Ammon's horn (tissue), 1 donor: Measurements from ENCODE around the gene SOX8.
"Not testable (repeated sequence)": the region's sequence is repeated elsewhere in the genome, so short reads cannot be mapped to it uniquely, and the experiment has no call there.

Experiments used
- DNase-seq: peaks from one replicate; pipeline ENCODE4 v3.0.0-alpha.2; 2016; ENCODE audit warnings: low spot score

SOX8 gene

DNA sequence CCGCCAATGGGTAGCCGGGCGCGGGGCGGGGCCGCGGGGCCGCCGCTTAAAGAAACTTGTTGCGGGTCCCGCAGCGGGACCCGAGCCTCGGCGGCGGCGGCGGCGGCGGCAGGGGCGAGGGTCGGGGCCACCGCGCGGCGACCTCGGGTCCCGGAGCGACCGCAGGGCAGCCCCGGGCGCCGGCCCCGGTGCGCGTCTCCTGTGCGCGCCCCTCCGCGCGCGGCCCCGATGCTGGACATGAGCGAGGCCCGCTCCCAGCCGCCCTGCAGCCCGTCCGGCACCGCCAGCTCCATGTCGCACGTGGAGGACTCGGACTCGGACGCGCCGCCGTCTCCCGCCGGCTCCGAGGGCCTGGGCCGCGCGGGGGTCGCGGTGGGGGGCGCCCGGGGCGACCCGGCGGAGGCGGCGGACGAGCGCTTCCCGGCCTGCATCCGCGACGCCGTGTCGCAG is at the start of gene SOX8:
TSS of gene SOX8 (plus strand) at position 76 of the 450 bp plus-strand sequence. CDS start at position 229, 153 bp downstream.
- no peak for DNase-seq

- DNase-seq, result no peak
Measured at GRCh38 chr16:932831-933330, 48.7 kb upstream of the SOX8 start.

DNA sequence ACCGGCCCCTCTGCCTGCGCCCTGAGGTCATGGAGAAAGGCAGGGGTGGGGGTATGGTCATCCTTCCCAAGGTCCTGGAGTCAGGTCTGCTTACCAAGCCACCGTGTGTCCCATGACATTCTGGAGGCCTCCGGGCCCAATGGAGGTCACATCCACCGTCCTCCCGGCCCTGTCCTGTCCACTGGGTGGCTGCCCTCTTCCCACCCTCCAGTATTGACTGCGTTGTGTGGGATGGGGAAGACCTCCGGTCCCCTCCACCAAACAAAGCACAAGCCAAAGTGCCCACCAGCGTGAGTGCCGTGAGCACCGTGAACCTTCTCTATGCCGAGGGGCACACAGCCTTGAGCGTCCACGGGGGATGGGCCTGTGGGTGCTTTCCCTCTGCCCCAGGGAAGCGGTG is 48.0 kb upstream of the SOX8 start:
- no peak for DNase-seq

DNA sequence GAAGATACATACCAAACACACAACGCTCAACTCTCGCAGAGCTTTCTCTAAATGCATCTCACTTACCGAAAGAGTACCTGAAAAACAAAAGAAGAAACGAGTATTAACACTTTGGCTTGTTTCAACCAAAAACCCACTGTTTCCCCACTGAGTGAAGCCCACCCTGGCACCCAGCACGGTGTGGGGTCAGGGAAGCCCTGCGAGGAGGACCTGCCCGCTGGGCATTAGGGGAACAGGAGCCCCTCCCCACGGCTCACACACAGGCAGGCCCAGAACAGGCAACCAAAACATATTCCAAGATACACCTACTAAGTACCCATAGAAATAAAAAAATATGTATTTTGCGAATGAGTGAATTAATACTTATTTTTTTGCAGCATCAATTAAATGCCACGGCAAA is 47.4 kb upstream of the SOX8 start:
- no peak for DNase-seq

- no peak for DNase-seq
Measured at GRCh38 chr16:935684-936083, 45.9 kb upstream of the SOX8 start.

DNA sequence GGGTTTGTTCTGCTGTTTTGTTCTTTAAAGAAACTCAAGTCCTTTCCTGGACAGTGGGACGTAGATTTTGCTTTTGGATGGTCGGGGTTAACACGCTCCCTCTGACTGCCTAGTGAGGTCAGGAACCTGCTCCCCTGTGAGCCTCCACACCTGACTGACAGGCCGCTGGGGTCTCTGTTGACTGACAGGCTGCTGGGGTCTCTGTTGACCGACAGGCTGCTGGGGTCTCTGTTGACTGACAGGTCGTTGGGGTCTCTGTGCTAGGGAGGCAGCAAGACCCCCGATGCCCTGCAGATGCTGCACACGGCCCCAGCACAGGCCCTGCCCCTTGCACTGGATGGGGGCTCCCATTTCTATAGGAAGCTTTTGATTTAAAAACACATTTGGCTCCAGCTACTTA is 44.3 kb upstream of the SOX8 start:
- DNase-seq, result no peak

- DNase-seq, result no peak
Measured at GRCh38 chr16:937723-938122, 43.8 kb upstream of the SOX8 start.

GRCh38 chr16:938136-938535 is 43.4 kb upstream of the SOX8 start:
- DNase-seq, result no peak

- no peak for DNase-seq
Measured at GRCh38 chr16:938752-939151, 42.8 kb upstream of the SOX8 start.

DNA sequence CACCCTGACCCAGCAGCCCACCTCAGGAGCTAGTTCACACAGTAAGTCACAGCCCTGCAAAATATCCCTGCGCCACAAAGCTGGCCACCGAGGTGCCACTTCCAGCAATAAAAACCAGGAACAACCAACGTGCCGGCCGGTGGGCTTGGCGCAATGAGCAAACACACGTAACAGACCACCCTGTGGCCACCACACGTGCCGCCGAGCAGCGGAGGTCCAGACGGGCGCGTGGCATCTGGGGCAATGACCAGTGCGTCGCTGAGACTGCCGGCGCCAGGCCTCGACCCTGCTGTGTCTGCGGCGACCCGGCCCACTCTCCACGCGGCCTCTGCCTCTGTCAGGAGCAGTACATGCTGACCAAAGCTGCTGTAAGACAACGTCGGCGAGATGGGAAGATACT is 42.3 kb upstream of the SOX8 start:
- no peak for DNase-seq

DNA sequence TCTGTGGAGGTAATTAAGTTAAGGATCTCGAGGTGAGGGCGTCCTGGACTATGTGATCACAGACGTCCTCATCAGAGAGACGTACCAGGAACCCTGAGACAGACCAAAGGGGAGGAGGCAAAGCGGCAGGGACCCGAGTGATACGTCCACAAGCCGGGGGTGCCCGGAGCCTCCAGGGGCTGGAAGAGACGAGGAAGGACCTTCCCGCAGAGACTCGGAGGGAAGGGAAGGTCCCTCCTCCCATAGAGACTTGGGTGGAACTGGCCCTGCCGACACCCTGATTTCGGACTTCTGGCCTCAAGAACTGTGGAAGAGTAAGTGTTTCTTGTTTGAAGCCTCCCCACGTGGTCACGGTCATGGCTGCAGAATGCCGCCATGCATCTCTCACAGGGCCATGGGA is 41.6 kb upstream of the SOX8 start:
- no peak for DNase-seq

- DNase-seq, result no peak
Measured at GRCh38 chr16:942436-943060, 39.0 kb upstream of the SOX8 start.

DNA sequence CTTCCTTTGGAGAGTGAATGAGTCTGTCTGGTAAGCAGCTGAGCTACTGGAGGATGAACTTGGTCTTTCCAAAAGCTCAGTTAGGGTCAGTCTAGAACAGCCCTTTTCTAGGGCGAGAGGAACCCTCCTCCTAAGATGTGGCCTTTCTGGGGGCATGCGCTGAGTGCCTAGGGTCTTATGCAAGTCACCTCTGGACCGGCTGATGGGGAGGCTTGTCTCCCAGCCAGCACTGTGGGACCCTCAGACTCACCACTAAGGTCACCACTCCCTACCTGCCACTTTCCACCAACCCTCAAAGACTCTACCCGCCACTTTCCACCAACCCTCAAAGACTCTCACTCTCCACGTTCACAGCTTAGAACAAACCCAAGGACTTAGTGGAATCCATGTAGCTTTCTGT is 37.6 kb upstream of the SOX8 start:
- no peak for DNase-seq

DNA sequence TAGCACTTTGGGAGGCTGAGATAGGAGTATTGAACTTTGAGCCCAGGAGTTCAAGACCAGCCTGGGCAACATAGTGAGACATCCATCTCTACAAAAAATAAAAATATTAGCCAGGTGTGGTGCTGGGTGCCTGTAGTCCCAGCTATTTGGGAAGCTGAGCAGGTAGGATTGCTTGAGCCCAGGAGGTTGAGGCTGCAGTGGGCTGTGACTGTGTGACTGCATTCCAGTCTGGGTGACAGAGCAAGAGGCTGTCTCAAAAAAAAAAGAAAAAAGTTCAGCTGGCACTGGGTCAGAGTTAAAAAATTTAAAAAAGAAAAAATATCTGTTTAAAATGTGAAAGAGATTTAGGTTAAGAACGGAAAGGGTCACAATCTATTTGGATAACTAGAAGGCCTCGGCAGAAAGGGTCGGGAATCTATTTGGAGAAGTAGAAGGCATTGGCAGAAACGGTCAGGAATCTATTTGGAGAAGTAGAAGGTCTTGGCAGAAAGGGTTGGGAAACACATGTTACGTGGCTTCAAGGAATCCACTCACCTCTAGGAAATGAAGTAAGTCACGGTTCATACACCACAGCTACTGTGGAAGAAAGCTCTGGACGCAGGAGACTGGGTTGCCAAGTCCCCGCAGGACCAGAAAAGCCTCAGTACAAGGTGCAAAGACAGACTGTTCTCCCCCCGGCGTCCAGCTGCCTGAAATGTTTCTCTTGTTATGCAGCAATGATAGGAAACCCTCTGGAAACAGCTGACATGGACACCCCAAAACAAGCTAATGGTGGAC is 36.1 kb upstream of the SOX8 start:
- no peak for DNase-seq

DNA sequence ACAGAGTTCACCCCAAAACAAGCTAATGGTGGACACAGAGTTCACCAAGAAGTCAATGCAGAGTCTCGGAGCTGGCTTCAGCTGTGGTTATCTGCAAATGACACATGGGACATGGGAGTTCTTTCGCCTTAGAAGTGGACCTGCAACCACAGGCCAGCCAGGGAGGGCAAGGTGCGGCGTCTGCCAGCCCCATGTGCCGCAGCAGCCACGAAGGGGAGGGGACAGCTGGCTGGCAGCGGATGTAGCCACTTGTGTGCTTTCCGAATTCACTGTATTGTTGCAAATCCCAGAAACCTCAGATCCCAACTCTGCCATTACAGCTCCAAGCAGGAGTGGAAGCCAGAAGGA is 35.5 kb upstream of the SOX8 start:
- DNase-seq, result no peak

GRCh38 chr16:947255-947921 is 34.2 kb upstream of the SOX8 start:
- peak; percentile 28 for DNase-seq

DNA sequence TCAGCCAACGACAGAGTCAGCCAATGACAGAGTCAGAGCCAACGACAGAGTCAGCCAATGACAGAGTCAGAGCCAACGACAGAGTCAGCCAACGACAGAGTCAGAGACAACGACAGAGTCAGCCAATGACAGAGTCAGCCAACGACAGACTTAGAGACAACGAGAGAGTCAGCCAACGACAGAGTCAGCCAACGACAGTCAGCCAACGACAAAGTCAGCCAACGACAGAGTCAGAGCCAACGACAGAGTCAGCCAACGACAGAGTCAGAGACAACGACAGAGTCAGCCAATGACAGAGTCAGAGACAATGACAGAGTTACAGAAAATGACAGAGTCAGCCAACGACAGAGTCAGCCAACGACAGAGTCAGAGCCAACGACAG is 33.7 kb upstream of the SOX8 start:
- not testable (repeated sequence) for DNase-seq

DNA sequence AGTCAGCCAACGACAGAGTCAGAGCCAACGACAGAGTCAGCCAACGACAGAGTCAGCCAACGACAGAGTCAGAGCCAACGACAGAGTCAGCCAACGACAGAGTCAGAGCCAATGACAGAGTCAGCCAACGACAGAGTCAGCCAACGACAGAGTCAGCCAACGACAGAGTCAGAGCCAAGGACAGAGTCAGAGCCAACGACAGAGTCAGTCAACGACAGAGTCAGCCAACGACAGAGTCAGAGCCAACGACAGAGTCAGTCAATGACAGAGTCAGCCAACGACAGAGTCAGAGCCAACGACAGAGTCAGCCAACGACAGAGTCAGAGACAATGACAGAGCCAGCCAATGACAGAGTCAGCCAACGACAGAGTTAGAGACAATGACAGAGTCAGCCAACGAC is 32.8 kb upstream of the SOX8 start:
- not testable (repeated sequence) for DNase-seq

DNA sequence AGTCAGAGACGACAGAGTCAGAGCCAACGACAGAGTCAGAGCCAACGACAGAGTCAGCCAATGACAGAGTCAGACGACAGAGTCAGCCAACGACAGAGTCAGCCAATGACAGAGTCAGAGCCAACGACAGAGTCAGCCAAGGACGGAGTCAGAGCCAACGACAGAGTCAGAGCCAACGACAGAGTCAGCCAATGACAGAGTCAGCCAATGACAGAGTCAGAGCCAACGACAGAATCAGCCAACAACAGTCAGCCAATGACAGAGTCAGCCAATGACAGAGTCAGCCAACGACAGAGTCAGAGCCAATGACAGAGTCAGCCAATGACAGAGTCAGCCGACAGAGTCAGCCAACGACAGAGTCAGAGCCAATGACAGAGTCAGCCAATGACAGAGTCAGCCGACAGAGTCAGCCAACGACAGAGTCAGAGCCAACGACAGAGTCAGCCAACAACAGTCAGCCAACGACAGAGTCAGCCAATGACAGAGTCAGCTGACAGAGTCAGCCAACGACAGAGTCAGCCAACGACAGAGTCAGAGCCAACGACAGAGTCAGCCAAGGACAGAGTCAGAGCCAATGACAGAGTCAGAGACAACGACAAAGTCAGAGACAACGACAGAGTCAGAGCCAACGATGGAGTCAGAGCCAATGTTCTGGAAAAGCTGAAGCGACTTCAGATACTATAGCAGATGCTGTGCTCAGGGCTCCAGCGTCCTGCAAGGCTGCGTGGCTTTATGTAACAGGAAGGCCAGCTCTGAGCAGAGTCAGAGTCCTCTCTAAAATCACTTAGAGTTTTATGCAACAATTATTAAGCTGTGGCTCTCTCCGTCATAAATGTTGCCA is 30.6 kb upstream of the SOX8 start:
- peak; percentile 56 for DNase-seq

GRCh38 chr16:951660-952301 is 29.8 kb upstream of the SOX8 start:
- no peak for DNase-seq

- DNase-seq, result no peak
Measured at GRCh38 chr16:952321-952720, 29.2 kb upstream of the SOX8 start.

DNA sequence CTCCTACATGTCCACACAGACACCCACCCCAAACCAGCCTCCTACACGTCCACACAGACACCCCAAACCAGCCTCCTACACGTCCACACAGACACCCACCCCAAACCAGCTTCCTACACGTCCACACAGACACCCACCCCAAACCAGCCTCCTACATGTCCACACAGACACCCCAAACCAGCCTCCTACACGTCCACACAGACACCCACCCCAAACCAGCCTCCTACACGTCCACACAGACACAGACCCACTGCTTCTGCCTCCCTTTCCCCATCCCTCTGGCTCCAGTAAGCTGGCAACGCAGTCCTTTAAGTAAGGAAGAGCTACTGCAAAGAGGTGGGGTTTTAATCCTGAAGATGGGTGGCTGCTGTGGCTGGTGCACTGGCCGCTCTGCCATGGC is 27.8 kb upstream of the SOX8 start:
- not testable (repeated sequence) for DNase-seq
